Esophagus squamous epithelium (tissue), 4 donors: ENCODE results near the gene CDHR3.

ENCODE experiments used
- CTCF ChIP-seq, 6 experiments: fragments of 450-650 bp in 4 of 6; fragments of 200-600 bp in 2 of 6; sonication (generic) in 2 of 6; IDR thresholded peaks; one replicate each; pipeline ENCODE4 v1.5.1; 2016 to 2019; ENCODE audit warnings: antibody characterized with exemption in 6 of 6, mild to moderate bottlenecking in 4 of 6, moderate library complexity in 4 of 6
- POLR2A ChIP-seq, 4 donors: fragments of 450-650 bp; IDR thresholded peaks; one replicate each; pipeline ENCODE4 v1.6.1; 2017; ENCODE audit warnings: antibody characterized with exemption in 4 of 4, mild to moderate bottlenecking in 4 of 4, moderate library complexity in 3 of 4

GRCh38 chr7:105958012-105958411, 5.1 kb upstream of the CDHR3 start:
- TF ChIP-seq POLR2A (IDR thresholded peaks at IDR 0.05): no peak
- no peak for TF ChIP-seq CTCF (IDR thresholded peaks at IDR 0.05)
